ENCODE data around the gene TNFRSF8. TPM values are rescaled to one million over a fixed set of nuclear protein-coding genes. Genes with fewer than 3 reads are reported as not detected.

The TNFRSF8 gene
- total RNA-seq (0.34 and 0.57 TPM in 2 replicates), polyA plus RNA-seq (0.10 and 0.36 TPM in 2 replicates), polyA minus RNA-seq (0.71 and 1.2 TPM in 2 replicates)
- total RNA-seq (2013) = 0.63 TPM

- Histone ChIP-seq H3K27me3 (replicated peaks in 1 of 4; ENCODE audit: control extremely low read depth in 1 of 4, control insufficient read depth in 3 of 4, insufficient read depth in 4 of 4, low read length in 3 of 4) (peaks cover 0 to 36% (median 24%) of the 10 kb centered on the region in 4 experiments), H3K4me1 (ENCODE audit: control insufficient read depth in 2 of 2, insufficient read depth in 2 of 2, low read length in 2 of 2) (peaks cover 24 to 28% of the 10 kb centered on the region in 2 donors), H3K4me3 (ENCODE audit: control extremely low read depth in 1 of 5, extremely low read depth in 1 of 5, insufficient read depth in 1 of 5, low read depth in 2 of 5, low read length in 4 of 5) (peak within 1 kb of the TSS; percentile 12 to 58 (median 30)), H4K20me1 (ENCODE audit: control insufficient read depth, insufficient read depth, low read length, poor library complexity, severe bottlenecking) (no peaks in the 10 kb centered on the region), H3K79me2 (ENCODE audit: control insufficient read depth, insufficient read depth, low read length) (no peaks in the 10 kb centered on the region), H3K36me3 (replicated peaks in 1 of 2; ENCODE audit: control extremely low read depth in 1 of 2, control insufficient read depth in 1 of 2, extremely low read depth in 1 of 2, insufficient read depth in 2 of 2, low read length in 1 of 2) (no peaks in the 10 kb centered on the region), H3K9me3 (ENCODE audit: control extremely low read depth in 1 of 3, control insufficient read depth in 2 of 3, insufficient read depth in 1 of 3, low read length in 2 of 3) (peaks cover 0 to 11% (median 0%) of the 10 kb centered on the region in 3 donors), H3K4me2 (replicated peaks; ENCODE audit: low read depth, low read length, poor library complexity, severe bottlenecking) (peak within 1 kb of the TSS; percentile 84), H3K27ac (ENCODE audit: low read length in 2 of 2) (no peak within 1 kb of the TSS), H2AFZ (ENCODE audit: insufficient read depth, low read depth, low read length, poor library complexity, severe bottlenecking) (peak within 1 kb of the TSS; percentile 61), H3K9ac (ENCODE audit: low read length) (peak within 1 kb of the TSS; percentile 61)
- 3% methylated on average over 72 of the region's 72 CpGs for WGBS (ENCODE audit: insufficient coverage)
- POLR2A ChIA-PET = interaction anchor here (0.7 to 1.0 kb wide), 2 partner anchors 10 to 33 kb away, joined by 3 to 4 read pairs; no protein-coding TSS in a partner anchor
- TF ChIP-seq EZH2 (IDR thresholded peaks at IDR 0.05; ENCODE audit: borderline replicate concordance, insufficient read depth, low read depth, low read length, poor library complexity, severe bottlenecking) = no peak
- Mint-ChIP-seq H3K27me3 (peaks cover 46% of the 10 kb centered on the region), H3K4me3 (peak within 1 kb of the TSS; percentile 88), H3K27ac (peak within 1 kb of the TSS; percentile 41), H3K9me3 (ENCODE audit: insufficient read depth) (no peaks in the 10 kb centered on the region), H3K4me1 (peaks cover 38% of the 10 kb centered on the region)
- intact Hi-C loops (cut with micrococcal nuclease) = no loop called here
- DNase-seq (no peak), ATAC-seq (ENCODE audit: low read depth) (peak; percentile 46)
- CTCF ChIA-PET = interaction anchor here (0.7 to 1.0 kb wide), 2 partner anchors 15 to 63 kb away, joined by 3 read pairs; no protein-coding TSS in a partner anchor
These were observed at the start of gene TNFRSF8 for GRCh38 chr1:12063141-12064072. TSS of gene TNFRSF8 (plus strand) at chr1:12063303. CDS start at chr1:12063599, 296 bp downstream.

GRCh38 chr1:12014141-12014991 lies 48.7 kb upstream of the TNFRSF8 start:
- H3K4me2 ChIP-seq (replicated peaks; ENCODE audit: low read depth, low read length, poor library complexity, severe bottlenecking) = no peak overlapping the region
- Mint-ChIP-seq H3K27ac (peak overlapping the region; percentile 20), H3K27me3 (no peaks in the 10 kb centered on the region), H3K9me3 (ENCODE audit: insufficient read depth) (no peaks in the 10 kb centered on the region), H3K4me1 (peaks cover 5% of the 10 kb centered on the region), H3K4me3 (no peak overlapping the region)
- no peaks in the 10 kb centered on the region for H3K4me1 ChIP-seq (ENCODE audit: control insufficient read depth in 2 of 2, insufficient read depth in 2 of 2, low read length in 2 of 2)
- no peaks in the 10 kb centered on the region for H3K27me3 ChIP-seq (replicated peaks in 1 of 4; ENCODE audit: control extremely low read depth in 1 of 4, control insufficient read depth in 3 of 4, insufficient read depth in 4 of 4, low read length in 3 of 4)
- H3K4me3 ChIP-seq (ENCODE audit: control extremely low read depth in 1 of 5, extremely low read depth in 1 of 5, insufficient read depth in 1 of 5, low read depth in 2 of 5, low read length in 4 of 5) = no peak overlapping the region
- H3K9ac ChIP-seq (ENCODE audit: low read length) = no peak overlapping the region
- ATAC-seq (ENCODE audit: low read depth) (no peak), DNase-seq (no peak)
- no peak overlapping the region for H2AFZ ChIP-seq (ENCODE audit: insufficient read depth, low read depth, low read length, poor library complexity, severe bottlenecking)
- H3K36me3 ChIP-seq (replicated peaks in 1 of 2; ENCODE audit: control extremely low read depth in 1 of 2, control insufficient read depth in 1 of 2, extremely low read depth in 1 of 2, insufficient read depth in 2 of 2, low read length in 1 of 2) = peaks cover 2 to 24% of the 10 kb centered on the region in 2 experiments
- intact Hi-C loops (cut with micrococcal nuclease) = no loop called here
- no peaks in the 10 kb centered on the region for H4K20me1 ChIP-seq (ENCODE audit: control insufficient read depth, insufficient read depth, low read length, poor library complexity, severe bottlenecking)
- peaks cover 1% of the 10 kb centered on the region for H3K79me2 ChIP-seq (ENCODE audit: control insufficient read depth, insufficient read depth, low read length)
- CTCF ChIA-PET = no interaction called here
- WGBS (ENCODE audit: insufficient coverage) = 88% methylated on average over 11 of the region's 16 CpGs
- H3K27ac ChIP-seq (ENCODE audit: low read length in 2 of 2) = peak overlapping the region in 1 of 2 donors; percentile 33
- no peaks in the 10 kb centered on the region for H3K9me3 ChIP-seq (ENCODE audit: control extremely low read depth in 1 of 3, control insufficient read depth in 2 of 3, insufficient read depth in 1 of 3, low read length in 2 of 3)
- no peak for TF ChIP-seq EZH2 (IDR thresholded peaks at IDR 0.05; ENCODE audit: borderline replicate concordance, insufficient read depth, low read depth, low read length, poor library complexity, severe bottlenecking)
- no peak for TF ChIP-seq CTCF (IDR thresholded peaks at IDR 0.05)
- POLR2A ChIA-PET = interaction anchor here (0.7 kb wide), 1 partner anchor 802 kb away, joined by 3 read pairs; no protein-coding TSS in a partner anchor
